HUES48 (cell line): ENCODE results near the gene CHCT1.
"Not testable (repeated sequence)": the region's sequence is repeated elsewhere in the genome, so short reads cannot be mapped to it uniquely, and the experiment has no call there.

Experiments
- H3K27ac ChIP-seq: one replicate; pipeline ENCODE4 v1.7.0; 2013; ENCODE audit warnings: low read depth, low read length, inconsistent platforms
- H3K27me3 ChIP-seq: 2 replicates; pipeline ENCODE4 v1.6.1; 2013; ENCODE audit warnings: mild to moderate bottlenecking, low read length; ENCODE audit not compliant: control insufficient read depth, insufficient read depth
- H3K36me3 ChIP-seq: 2 replicates; pipeline ENCODE4 v1.6.1; 2013; ENCODE audit warnings: low read length; ENCODE audit not compliant: control insufficient read depth, insufficient read depth
- H3K4me1 ChIP-seq: 2 replicates; pipeline ENCODE4 v1.6.1; 2013; ENCODE audit warnings: mild to moderate bottlenecking, low read length; ENCODE audit not compliant: control insufficient read depth, insufficient read depth
- H3K4me3 ChIP-seq: 2 replicates; pipeline ENCODE4 v1.5.1; 2013; ENCODE audit warnings: mild to moderate bottlenecking, low read depth, low read length
- H3K9ac ChIP-seq: 2 replicates; pipeline ENCODE4 v1.6.1; 2013; ENCODE audit warnings: mild to moderate bottlenecking, low read depth, low read length, moderate library complexity
- H3K9me3 ChIP-seq: 2 replicates; pipeline ENCODE4 v1.6.1; 2013; ENCODE audit warnings: low read length; ENCODE audit not compliant: control insufficient read depth, insufficient read depth

Gene CHCT1

DNA sequence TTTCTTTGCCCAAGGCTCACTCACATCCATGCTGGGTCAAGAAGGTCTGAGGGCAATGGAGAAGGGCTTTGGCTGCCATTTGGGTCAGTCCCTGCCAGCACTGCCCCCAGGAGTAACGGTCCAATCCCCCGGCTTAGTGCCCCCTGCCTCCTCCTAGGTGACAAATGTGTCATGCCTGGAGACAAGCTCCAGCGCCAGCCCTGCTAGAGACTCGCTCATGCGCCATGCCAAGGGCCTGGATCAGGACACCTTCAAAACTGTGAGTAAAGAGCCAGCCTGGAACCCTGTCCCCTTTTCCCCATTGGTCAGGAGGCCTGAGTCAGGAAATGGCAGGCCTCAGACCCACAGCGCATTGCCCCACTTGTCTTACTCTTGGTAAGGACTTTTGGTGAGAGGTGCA, 3.3 kb downstream of the CHCT1 start:
- Histone ChIP-seq H3K4me1 (peaks cover 10% of the 10 kb centered on the region; the same call in 1 of the 2 replicates), H3K4me3 (no peak overlapping the region), H3K27me3 (peaks cover 11% of the 10 kb centered on the region), H3K36me3 (no peaks in the 10 kb centered on the region), H3K9ac (no peak overlapping the region), H3K27ac (no peak overlapping the region), H3K9me3 (no peaks in the 10 kb centered on the region)

DNA sequence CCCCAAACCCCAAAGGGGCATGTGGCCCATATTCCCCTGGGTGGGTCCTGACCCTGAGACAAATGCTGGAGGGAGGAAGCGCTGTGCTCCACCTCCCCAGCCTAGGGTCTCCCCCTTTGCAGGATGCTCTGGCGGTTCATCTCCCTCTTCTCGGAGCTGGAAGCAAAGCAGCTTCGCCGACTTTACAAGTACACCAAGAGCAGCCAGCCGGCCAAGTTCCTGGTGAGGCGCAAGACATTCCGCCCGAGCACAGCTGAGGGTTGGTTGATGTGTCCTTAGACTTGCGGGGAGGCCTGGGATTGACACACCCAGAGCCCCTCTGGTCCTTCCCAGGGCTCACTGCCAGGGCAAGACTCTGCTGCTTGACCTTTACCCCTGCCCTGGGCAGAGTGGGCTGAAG, 4.3 kb downstream of the CHCT1 start:
- Histone ChIP-seq H3K27me3 (peaks cover 11% of the 10 kb centered on the region), H3K9ac (no peak overlapping the region), H3K4me1 (peaks cover 7% of the 10 kb centered on the region; the same call in 1 of the 2 replicates), H3K9me3 (no peaks in the 10 kb centered on the region), H3K4me3 (no peak overlapping the region), H3K36me3 (no peaks in the 10 kb centered on the region), H3K27ac (no peak overlapping the region)

DNA sequence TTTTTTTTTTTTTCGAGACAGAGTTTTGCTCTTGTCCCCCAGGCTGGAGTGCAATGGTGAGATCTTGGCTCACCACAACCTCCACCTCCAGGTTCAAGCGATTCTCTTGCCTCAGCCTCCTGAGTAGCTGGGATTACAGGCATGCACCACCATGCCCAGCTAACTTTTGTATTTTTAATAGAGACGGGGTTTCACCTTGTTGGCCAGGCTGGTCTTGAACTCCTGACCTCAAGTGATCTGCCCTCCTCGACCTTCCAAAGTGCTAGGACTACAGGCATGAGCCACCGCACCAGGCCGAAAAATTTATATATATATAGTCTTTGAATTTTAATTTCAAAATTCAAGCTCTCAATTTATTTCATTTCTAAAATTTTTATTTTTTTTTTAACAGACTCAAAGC, 6.2 kb downstream of the CHCT1 start:
- not testable (repeated sequence) for H3K9me3 ChIP-seq, H3K4me3 ChIP-seq, H3K4me1 ChIP-seq, H3K27me3 ChIP-seq, H3K9ac ChIP-seq, H3K36me3 ChIP-seq, H3K27ac ChIP-seq

DNA sequence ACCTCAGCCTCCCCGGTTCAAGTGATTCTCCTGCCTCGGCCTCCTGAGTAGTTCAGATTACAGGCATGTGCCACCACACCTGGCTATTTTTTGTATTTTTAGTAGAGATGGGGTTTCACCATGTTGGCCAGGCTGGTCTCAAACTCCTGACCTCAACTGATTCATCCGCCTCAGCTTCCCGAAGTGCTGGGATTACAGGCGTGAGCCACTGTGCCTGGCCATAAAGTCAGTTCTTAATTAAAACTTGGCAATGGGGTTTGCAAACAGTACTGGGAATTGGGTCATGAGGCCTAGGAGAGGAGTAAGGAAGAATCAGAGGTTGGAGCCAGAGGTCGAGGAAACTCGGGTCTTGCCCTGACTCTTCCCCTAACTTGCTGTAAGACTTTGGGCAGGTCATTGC, 8.3 kb downstream of the CHCT1 start:
- not testable (repeated sequence) for H3K27ac ChIP-seq, H3K27me3 ChIP-seq, H3K4me3 ChIP-seq, H3K9me3 ChIP-seq, H3K9ac ChIP-seq, H3K36me3 ChIP-seq, H3K4me1 ChIP-seq

DNA sequence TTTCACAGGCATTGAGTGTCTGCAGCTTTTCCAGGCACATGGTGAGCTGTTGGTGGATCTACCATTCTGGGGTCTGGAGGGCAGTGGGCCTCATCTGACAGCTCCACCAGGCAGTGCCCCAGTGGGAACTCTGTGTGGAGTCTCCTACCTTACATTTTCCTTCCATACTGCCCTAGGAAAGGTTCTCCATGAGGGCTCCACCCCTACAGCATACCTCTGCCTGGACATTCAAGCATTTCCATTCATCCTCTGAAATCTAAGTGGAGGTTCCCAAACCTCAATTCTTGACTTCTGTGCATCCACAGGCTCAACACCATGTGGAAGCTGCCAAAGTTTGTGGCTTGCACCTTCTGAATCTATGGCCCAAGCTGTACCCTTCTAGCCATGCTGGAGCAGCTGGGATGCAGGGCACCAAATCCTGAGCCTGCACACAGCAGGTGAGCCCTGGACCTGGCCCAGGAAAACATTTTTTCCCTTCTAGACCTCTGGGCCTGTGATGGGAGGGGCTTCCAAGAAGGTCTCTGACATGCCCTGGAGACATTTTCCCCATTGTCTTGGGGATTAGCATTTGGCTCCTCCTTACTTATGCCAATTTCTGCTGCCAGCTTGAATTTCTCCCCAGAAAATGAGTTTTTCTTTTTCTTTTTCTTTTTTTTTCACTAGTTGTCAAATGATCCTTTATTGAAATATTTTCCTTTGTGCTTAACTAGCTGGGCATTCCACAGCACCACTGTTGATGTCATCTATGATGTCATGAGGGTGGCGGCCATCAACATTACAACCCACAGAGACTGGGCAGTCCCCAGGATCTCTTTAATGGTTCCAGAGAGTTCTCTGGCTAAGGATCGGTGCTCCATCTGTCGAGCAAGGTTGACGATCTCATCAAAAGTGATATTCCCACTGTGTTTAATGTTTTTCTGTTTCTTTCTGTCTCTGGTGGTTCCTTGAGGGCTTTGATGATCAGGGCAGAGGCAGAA, 11.0 kb downstream of the CHCT1 start:
- H3K9me3 ChIP-seq, H3K4me3 ChIP-seq, H3K27me3 ChIP-seq, H3K36me3 ChIP-seq, H3K27ac ChIP-seq, H3K4me1 ChIP-seq, H3K9ac ChIP-seq: not testable (repeated sequence)

DNA sequence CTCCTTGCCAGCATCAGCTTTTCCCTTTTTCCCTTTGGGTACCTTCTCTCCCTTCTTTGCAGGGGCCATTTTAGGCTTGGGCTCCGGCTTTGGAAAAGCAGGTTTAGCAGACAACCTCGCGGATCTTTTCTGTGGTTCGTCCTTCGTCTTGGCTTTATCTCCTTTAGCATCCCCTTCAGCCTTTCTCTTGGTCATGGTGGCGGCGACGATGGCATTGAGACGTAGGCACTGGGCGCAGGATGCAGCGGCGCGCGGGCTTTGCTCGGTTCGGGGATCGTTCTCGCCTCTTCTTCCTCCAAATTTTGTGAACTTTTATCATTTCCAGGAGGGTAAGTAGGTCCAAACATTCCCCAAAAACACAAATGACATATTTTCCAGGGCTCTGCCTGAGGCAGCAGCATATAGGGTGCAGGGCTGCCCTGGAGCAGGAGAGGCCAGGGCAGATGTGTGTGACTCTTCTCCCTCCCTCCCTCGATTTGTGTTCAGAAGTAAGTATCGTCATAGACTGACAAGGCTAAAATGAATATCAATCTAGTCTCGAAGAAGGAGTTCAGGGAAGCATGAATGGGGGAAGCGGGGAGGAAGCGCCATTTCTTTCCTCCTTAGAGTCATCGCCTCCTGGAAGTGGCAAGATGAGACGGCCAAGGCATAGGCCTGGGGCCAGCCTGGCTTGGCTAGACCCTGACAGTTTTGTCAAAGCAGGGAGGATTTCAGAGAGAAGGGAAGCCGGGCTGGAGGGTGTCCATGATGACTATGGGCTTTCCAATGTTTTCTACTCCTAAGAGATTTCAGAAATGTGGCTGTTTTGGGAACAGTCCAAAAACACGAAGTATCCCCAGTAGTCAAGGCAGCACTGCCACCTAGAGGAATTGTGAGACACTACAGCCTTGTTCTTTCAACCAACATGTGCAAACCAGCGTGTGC, 13.2 kb downstream of the CHCT1 start:
- no peak overlapping the region for H3K4me3 ChIP-seq
- no peak overlapping the region for H3K27ac ChIP-seq
- no peaks in the 10 kb centered on the region; the same call in 1 of the 2 replicates for H3K4me1 ChIP-seq
- H3K9me3 ChIP-seq, result peaks cover 8% of the 10 kb centered on the region; the same call in 1 of the 2 replicates
- H3K36me3 ChIP-seq, result no peaks in the 10 kb centered on the region
- no peaks in the 10 kb centered on the region for H3K27me3 ChIP-seq
- H3K9ac ChIP-seq, result no peak overlapping the region

DNA sequence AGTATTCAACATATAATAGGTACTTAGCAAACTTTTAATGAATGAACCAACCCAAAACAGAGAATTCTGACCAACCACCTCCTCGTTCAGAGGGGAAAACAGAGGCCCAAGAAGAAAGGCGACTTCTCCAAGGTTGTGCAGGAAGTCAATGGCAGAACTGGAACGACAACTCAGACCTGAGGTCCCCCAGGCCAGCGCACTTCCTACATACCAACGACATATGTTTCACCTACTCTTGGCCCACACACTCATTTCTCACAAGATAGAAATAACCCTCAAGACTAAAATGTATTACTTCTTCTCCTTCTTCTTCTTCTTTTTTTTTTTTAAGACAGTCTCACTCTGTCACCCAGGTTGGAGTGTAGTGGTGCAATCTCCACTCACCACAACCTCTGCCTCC, 14.4 kb downstream of the CHCT1 start:
- Histone ChIP-seq H3K9ac (no peak overlapping the region), H3K36me3 (no peaks in the 10 kb centered on the region), H3K4me3 (no peak overlapping the region), H3K9me3 (peaks cover 8% of the 10 kb centered on the region; the same call in 1 of the 2 replicates), H3K27ac (no peak overlapping the region), H3K4me1 (no peaks in the 10 kb centered on the region; the same call in 1 of the 2 replicates), H3K27me3 (no peaks in the 10 kb centered on the region)

DNA sequence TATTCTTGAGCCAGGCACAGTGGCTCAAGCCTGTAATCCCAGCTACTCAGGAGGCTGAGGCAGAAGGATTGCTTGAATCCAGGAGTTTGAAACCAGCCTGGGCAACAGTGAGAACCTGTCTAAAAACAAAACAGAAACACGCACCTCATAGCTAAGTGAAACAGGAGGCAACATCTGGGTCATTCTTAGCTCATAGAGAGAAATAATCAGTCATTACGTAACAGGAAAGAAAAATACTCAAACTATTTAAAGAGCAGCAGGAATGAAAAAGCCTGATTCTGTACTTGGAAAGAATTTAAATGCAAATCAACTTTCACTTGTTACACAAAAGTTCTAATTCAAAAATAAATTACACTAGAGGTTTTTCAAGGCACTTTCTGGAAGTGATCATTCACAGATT, 17.2 kb downstream of the CHCT1 start:
- Histone ChIP-seq H3K9ac (no peak overlapping the region), H3K36me3 (no peaks in the 10 kb centered on the region), H3K9me3 (no peaks in the 10 kb centered on the region), H3K4me3 (no peak overlapping the region), H3K27me3 (no peaks in the 10 kb centered on the region), H3K4me1 (no peaks in the 10 kb centered on the region; the same call in 1 of the 2 replicates), H3K27ac (no peak overlapping the region)

DNA sequence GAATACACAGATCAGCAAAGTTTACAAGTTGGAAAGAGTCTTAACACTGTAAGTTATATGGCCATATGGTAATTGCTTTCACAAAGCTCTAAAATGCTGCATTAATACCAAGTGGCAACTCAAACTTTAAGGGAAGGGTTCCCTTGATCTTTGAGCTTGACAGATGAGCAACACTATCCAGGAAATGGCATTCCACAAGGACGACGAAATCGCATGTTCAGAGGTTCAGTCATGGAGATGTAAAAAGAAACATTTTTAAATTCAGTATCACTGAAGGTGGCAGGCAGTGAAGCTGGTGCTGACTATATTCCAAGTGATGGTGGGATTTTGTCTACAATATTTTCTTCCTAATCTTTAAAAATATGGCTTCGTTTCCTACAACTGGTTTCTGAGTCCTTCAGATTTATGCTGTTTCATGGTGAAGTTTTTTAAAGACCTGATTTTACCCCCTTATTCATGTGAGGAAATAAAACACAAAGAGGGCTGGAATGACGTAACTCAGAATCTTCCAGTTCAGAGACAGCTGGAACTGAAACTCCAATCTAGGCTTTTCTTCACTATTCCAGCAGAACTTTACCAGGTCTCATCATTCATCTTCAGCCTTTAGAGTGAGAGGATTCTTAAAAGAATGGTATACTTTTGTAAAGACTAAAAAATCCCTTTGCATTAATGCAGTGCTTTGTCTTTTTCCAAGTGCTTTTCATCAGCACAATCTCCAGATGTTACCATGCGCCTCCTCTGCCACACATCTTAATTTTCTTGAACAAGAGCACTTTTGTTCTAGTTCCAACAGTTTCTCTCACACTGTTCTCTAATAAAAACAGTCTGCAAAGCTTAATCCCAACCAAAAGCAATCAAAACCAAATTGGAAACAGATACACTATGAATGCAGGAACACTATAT, 20.2 kb downstream of the CHCT1 start:
- no peak overlapping the region for H3K27ac ChIP-seq

DNA sequence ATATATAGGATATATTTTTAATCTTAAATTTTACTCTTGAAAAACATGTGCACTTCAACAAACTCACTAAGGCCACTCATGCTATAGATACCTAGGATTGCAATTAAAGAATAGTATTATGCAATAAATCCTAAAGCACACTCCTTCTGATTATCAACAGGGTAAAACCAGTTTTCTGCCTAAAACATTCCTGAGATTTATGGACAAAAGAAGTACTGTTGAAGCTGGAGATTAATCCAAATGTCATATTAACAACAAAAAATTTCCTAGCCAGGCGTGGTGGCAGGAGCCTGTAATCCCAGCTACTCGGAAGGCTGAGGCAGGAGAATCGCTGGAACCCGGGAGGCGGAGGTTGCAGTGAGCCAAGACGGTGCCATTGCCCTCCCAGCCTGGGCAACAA, 21.4 kb downstream of the CHCT1 start:
- Histone ChIP-seq H3K4me1 (no peaks in the 10 kb centered on the region; the same call in 1 of the 2 replicates), H3K9me3 (no peaks in the 10 kb centered on the region), H3K27me3 (no peaks in the 10 kb centered on the region), H3K36me3 (peaks cover 18% of the 10 kb centered on the region), H3K9ac (no peak overlapping the region), H3K4me3 (no peak overlapping the region), H3K27ac (no peak overlapping the region)

More for the DNA sequence above, 20.2 kb downstream of the CHCT1 start:
- Histone ChIP-seq H3K4me1 (no peaks in the 10 kb centered on the region; the same call in 1 of the 2 replicates), H3K36me3 (peaks cover 10% of the 10 kb centered on the region), H3K9ac (no peak overlapping the region), H3K4me3 (no peak overlapping the region), H3K27me3 (no peaks in the 10 kb centered on the region), H3K9me3 (no peaks in the 10 kb centered on the region)
